ENCODE data around the gene ADGRG1. TPM values are rescaled to one million over a fixed set of nuclear protein-coding genes. Genes with fewer than 3 reads are reported as not detected.

ADGRG1 gene
- total RNA-seq, 1 donor from 2014 or later: 116 TPM

- Mint-ChIP-seq H3K9me3 (ENCODE audit: unreplicated experiment) (no peaks in the 10 kb centered on the region), H3K27ac (ENCODE audit: unreplicated experiment) (no peak overlapping the region), H3K4me1 (ENCODE audit: low read depth, unreplicated experiment) (peaks cover 18% of the 10 kb centered on the region), H3K4me3 (ENCODE audit: unreplicated experiment) (no peak overlapping the region), H3K27me3 (ENCODE audit: unreplicated experiment) (peaks cover 7% of the 10 kb centered on the region), H3K36me3 (ENCODE audit: unreplicated experiment) (no peaks in the 10 kb centered on the region)
- TF ChIP-seq CTCF (IDR thresholded peaks at IDR 0.05; ENCODE audit: partially characterized antibody, unreplicated experiment): no peak
- DNase-seq: no peak
Observed at GRCh38 chr16:57613514-57613913, 14.9 kb upstream of the ADGRG1 start.

- Mint-ChIP-seq H3K27me3 (ENCODE audit: unreplicated experiment) (peaks cover 7% of the 10 kb centered on the region), H3K27ac (ENCODE audit: unreplicated experiment) (no peak overlapping the region), H3K36me3 (ENCODE audit: unreplicated experiment) (no peaks in the 10 kb centered on the region), H3K4me3 (ENCODE audit: unreplicated experiment) (no peak overlapping the region), H3K9me3 (ENCODE audit: unreplicated experiment) (no peaks in the 10 kb centered on the region), H3K4me1 (ENCODE audit: low read depth, unreplicated experiment) (peaks cover 16% of the 10 kb centered on the region)
- no peak for DNase-seq
- TF ChIP-seq CTCF (IDR thresholded peaks at IDR 0.05; ENCODE audit: partially characterized antibody, unreplicated experiment): no peak
Observed at GRCh38 chr16:57614536-57614935, 13.9 kb upstream of the ADGRG1 start.

GRCh38 chr16:57614944-57615343 lies 13.5 kb upstream of the ADGRG1 start:
- no peak for DNase-seq
- TF ChIP-seq CTCF (IDR thresholded peaks at IDR 0.05; ENCODE audit: partially characterized antibody, unreplicated experiment): no peak
- Mint-ChIP-seq H3K4me3 (ENCODE audit: unreplicated experiment) (no peak overlapping the region), H3K27me3 (ENCODE audit: unreplicated experiment) (peaks cover 7% of the 10 kb centered on the region), H3K36me3 (ENCODE audit: unreplicated experiment) (no peaks in the 10 kb centered on the region), H3K27ac (ENCODE audit: unreplicated experiment) (no peak overlapping the region), H3K9me3 (ENCODE audit: unreplicated experiment) (no peaks in the 10 kb centered on the region), H3K4me1 (ENCODE audit: low read depth, unreplicated experiment) (peaks cover 14% of the 10 kb centered on the region)

- H3K9me3 Mint-ChIP-seq (ENCODE audit: unreplicated experiment): no peaks in the 10 kb centered on the region
- peaks cover 7% of the 10 kb centered on the region for H3K27me3 Mint-ChIP-seq (ENCODE audit: unreplicated experiment)
- no peaks in the 10 kb centered on the region for H3K36me3 Mint-ChIP-seq (ENCODE audit: unreplicated experiment)
- H3K4me3 Mint-ChIP-seq (ENCODE audit: unreplicated experiment): no peak overlapping the region
- DNase-seq: no peak
- no peak for TF ChIP-seq CTCF (IDR thresholded peaks at IDR 0.05; ENCODE audit: partially characterized antibody, unreplicated experiment)
- H3K4me1 Mint-ChIP-seq (ENCODE audit: low read depth, unreplicated experiment): peaks cover 9% of the 10 kb centered on the region
- no peak overlapping the region for H3K27ac Mint-ChIP-seq (ENCODE audit: unreplicated experiment)
Observed at GRCh38 chr16:57615813-57616212, 12.6 kb upstream of the ADGRG1 start.

- Mint-ChIP-seq H3K36me3 (ENCODE audit: unreplicated experiment) (no peaks in the 10 kb centered on the region), H3K4me3 (ENCODE audit: unreplicated experiment) (no peak overlapping the region), H3K9me3 (ENCODE audit: unreplicated experiment) (no peaks in the 10 kb centered on the region), H3K27me3 (ENCODE audit: unreplicated experiment) (peaks cover 7% of the 10 kb centered on the region), H3K27ac (ENCODE audit: unreplicated experiment) (no peak overlapping the region), H3K4me1 (ENCODE audit: low read depth, unreplicated experiment) (peaks cover 8% of the 10 kb centered on the region)
- TF ChIP-seq CTCF (IDR thresholded peaks at IDR 0.05; ENCODE audit: partially characterized antibody, unreplicated experiment): no peak
- DNase-seq: no peak
Observed at GRCh38 chr16:57616241-57616640, 12.2 kb upstream of the ADGRG1 start.

Data from glutamatergic neuron (in vitro differentiated cells).